ENCODE data around the gene STRN4.

Gene STRN4

GRCh38 chr19:46756544-46756888, 10.3 kb upstream of the STRN4 start:
- no peak for ATAC-seq
- peak overlapping the region in 1 of 2 donors; percentile 12 for H3K27ac Mint-ChIP-seq
- H3K9me3 Mint-ChIP-seq: no peaks in the 10 kb centered on the region
- no peak overlapping the region for H3K4me3 Mint-ChIP-seq
- no peaks in the 10 kb centered on the region for H3K27me3 Mint-ChIP-seq
- H3K4me1 Mint-ChIP-seq: peaks cover 25% of the 10 kb centered on the region
- no peak for DNase-seq

DNA sequence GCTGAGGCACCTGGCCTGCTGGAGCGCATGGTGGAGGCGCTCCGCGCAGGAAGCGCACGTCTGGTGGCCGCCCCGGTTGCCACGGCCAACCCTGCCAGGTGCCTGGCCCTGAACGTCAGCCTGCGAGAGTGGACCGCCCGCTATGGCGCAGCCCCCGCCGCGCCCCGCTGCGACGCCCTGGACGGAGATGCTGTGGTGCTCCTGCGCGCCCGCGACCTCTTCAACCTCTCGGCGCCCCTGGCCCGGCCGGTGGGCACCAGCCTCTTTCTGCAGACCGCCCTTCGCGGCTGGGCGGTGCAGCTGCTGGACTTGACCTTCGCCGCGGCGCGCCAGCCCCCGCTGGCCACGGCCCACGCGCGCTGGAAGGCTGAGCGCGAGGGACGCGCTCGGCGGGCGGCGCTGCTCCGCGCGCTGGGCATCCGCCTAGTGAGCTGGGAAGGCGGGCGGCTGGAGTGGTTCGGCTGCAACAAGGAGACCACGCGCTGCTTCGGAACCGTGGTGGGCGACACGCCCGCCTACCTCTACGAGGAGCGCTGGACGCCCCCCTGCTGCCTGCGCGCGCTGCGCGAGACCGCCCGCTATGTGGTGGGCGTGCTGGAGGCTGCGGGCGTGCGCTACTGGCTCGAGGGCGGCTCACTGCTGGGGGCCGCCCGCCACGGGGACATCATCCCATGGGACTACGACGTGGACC, 9.7 kb upstream of the STRN4 start:
- Mint-ChIP-seq H3K4me3 (no peak overlapping the region), H3K27me3 (no peaks in the 10 kb centered on the region), H3K4me1 (peaks cover 25% of the 10 kb centered on the region), H3K27ac (no peak overlapping the region), H3K9me3 (no peaks in the 10 kb centered on the region)
- DNase-seq (no peak), ATAC-seq (peak; percentile 26)

DNA sequence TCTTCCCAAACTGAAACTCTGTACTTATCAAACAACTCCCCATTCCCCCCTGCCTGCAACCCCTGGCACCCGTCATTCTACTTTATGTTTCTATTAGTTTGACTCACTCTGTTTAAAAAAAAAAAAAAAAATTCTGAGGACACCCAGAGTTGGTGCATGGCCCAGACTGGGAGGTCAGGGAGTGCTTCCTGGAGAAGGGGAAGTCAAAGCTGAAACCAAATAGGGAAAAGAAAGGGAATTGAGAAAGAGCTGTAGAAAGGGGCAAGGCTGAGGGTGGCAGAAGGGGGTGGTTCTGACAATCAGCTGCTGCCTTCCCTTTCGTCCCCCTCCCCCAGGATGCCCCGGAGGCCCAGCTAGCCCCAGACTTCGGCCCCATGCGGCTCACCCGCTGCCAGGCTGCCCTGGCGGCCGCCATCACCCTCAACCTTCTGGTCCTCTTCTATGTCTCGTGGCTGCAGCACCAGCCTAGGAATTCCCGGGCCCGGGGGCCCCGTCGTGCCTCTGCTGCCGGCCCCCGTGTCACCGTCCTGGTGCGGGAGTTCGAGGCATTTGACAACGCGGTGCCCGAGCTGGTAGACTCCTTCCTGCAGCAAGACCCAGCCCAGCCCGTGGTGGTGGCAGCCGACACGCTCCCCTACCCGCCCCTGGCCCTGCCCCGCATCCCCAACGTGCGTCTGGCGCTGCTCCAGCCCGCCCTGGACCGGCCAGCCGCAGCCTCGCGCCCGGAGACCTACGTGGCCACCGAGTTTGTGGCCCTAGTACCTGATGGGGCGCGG, 9.0 kb upstream of the STRN4 start:
- no peak for ATAC-seq
- Mint-ChIP-seq H3K4me3 (no peak overlapping the region), H3K27ac (no peak overlapping the region), H3K4me1 (peaks cover 25% of the 10 kb centered on the region), H3K27me3 (no peaks in the 10 kb centered on the region), H3K9me3 (no peaks in the 10 kb centered on the region)
- DNase-seq: no peak

- H3K9me3 Mint-ChIP-seq: no peaks in the 10 kb centered on the region
- peaks cover 28% of the 10 kb centered on the region for H3K4me1 Mint-ChIP-seq
- no peak overlapping the region for H3K4me3 Mint-ChIP-seq
- ATAC-seq (peak; percentile 86), DNase-seq (peak; percentile 64 to 71)
- no peaks in the 10 kb centered on the region for H3K27me3 Mint-ChIP-seq
- H3K27ac Mint-ChIP-seq: peak overlapping the region in 1 of 2 donors; percentile 27
Observed at GRCh38 chr19:46753420-46754155, 7.3 kb upstream of the STRN4 start.

- DNase-seq (peak; percentile 62 to 70), ATAC-seq (no peak)
- H3K27me3 Mint-ChIP-seq: no peaks in the 10 kb centered on the region
- H3K4me1 Mint-ChIP-seq: peaks cover 51% of the 10 kb centered on the region
- H3K27ac Mint-ChIP-seq: peak overlapping the region; percentile 27 to 65
- H3K4me3 Mint-ChIP-seq: peak overlapping the region in 1 of 2 donors; percentile 47
- no peaks in the 10 kb centered on the region for H3K9me3 Mint-ChIP-seq
Observed at GRCh38 chr19:46748325-46749109, 2.3 kb upstream of the STRN4 start.

GRCh38 chr19:46745521-46746280, 549 bp downstream of the STRN4 start, which contains the start of gene FKRP:
Gene FKRP (plus strand): TSS chr19:46746057. CDS start chr19:46755451, 9,394 bp downstream.
- no peaks in the 10 kb centered on the region for H3K27me3 Mint-ChIP-seq
- no peaks in the 10 kb centered on the region for H3K9me3 Mint-ChIP-seq
- peak within 1 kb of the TSS; percentile 97 to 98 for H3K27ac Mint-ChIP-seq
- peak in 1 of 2 donors; percentile 29 for DNase-seq
- peak within 1 kb of the TSS; percentile 83 to 97 for H3K4me3 Mint-ChIP-seq
- peaks cover 72% of the 10 kb centered on the region for H3K4me1 Mint-ChIP-seq
- peak; percentile 68 for ATAC-seq

GRCh38 chr19:46745030-46745429, 1.2 kb downstream of the STRN4 start:
- H3K9me3 Mint-ChIP-seq: no peaks in the 10 kb centered on the region
- H3K4me1 Mint-ChIP-seq: peaks cover 79% of the 10 kb centered on the region
- H3K4me3 Mint-ChIP-seq: peak overlapping the region; percentile 79 to 97
- peak overlapping the region; percentile 97 to 98 for H3K27ac Mint-ChIP-seq
- ATAC-seq: no peak
- H3K27me3 Mint-ChIP-seq: no peaks in the 10 kb centered on the region
- no peak for DNase-seq

DNA sequence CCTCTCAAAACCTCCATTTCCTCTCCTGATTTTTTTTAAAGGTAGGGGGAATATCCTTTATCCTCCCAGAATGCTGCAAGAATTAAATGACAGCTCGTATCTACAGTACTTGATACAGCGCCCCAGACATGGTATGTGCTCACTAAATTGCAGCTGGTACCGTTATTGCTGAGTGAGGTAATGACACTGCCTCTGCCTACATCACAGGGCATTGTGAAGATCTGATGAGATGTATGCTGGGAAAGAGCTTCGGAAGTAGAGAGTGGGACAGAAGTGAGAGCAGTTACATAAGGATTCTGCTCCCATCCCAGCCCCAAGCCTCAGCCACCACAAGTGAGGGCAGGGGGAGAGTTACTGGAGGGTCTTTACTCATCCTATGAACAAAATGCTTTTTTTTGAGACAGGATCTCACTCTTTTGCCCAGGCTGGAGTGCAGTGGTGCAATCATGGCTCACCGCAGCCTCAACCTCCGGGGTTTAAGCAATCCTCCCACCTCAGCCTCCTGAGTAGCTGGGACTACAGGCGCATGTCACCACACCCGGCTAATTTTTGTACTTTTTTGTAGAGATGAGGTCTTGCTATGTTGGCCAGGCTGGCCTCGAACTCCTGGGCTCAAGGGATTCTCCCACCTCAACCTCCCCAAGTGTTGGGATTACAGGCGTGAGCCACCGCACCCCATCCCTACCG, 2.1 kb downstream of the STRN4 start:
- H3K9me3 Mint-ChIP-seq: no peaks in the 10 kb centered on the region
- peak overlapping the region; percentile 79 to 97 for H3K4me3 Mint-ChIP-seq
- H3K27me3 Mint-ChIP-seq: no peaks in the 10 kb centered on the region
- H3K4me1 Mint-ChIP-seq: peaks cover 88% of the 10 kb centered on the region
- DNase-seq (no peak), ATAC-seq (no peak)
- peak overlapping the region; percentile 95 to 98 for H3K27ac Mint-ChIP-seq

DNA sequence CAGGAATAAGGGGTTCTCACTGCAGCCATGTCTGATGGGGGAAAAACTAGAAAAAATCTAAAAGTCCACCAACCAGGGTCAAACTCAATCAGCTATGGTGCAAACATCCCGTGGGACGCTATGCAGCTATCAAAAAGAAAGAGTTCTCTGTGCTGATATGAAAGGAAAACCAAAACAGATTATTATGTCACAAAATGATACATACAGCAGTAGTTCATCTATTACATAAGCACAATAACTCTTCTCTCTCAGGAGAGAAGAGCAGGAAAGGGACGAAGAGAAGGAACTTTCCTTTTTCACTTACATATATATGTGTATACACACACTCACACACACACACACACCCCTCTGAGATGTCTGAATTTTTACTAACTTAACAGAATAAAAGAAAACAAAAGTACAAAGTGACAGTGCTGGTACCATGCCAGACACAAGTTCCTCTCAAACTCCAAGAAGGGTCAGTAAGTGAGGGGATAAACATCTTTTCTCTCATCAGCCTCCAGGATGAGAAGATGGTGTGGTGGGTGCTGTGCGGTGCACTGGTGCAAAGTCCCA, 3.2 kb downstream of the STRN4 start:
- H3K27me3 Mint-ChIP-seq: no peaks in the 10 kb centered on the region
- DNase-seq: no peak
- peaks cover 81% of the 10 kb centered on the region for H3K4me1 Mint-ChIP-seq
- H3K9me3 Mint-ChIP-seq: no peaks in the 10 kb centered on the region
- ATAC-seq: no peak
- no peak overlapping the region for H3K4me3 Mint-ChIP-seq
- H3K27ac Mint-ChIP-seq: peak overlapping the region; percentile 42 to 58

- no peak overlapping the region for H3K4me3 Mint-ChIP-seq
- H3K4me1 Mint-ChIP-seq: peaks cover 72% of the 10 kb centered on the region
Observed at GRCh38 chr19:46741447-46741846, 4.8 kb downstream of the STRN4 start.

DNA sequence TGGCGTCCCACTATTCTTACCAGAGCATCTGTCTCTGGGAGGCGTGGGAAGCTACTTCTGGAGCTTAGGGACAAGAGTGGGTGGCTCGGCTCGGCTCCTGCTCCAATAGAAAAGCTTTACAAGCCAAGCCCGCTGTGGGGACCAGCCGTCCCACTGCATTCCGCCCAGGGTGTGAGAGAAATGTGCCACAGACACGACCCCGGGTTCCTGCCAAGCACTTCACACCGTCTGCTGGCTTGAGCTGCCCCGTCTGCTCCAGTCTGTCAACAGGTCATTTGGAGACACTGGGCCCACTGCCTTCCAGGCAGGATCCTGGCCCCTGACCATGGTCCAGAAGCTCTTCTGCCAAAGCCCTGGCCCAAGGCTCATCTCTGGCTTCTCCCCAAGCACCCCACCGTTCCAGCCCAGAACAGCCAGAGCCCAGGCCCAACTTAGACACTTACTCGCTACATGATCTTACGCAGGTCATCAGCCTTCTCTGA, 6.9 kb downstream of the STRN4 start:
- ATAC-seq (no peak), DNase-seq (no peak)
- H3K27ac Mint-ChIP-seq: peak overlapping the region; percentile 14 to 93
- H3K4me1 Mint-ChIP-seq: peaks cover 59% of the 10 kb centered on the region
- no peak overlapping the region for H3K4me3 Mint-ChIP-seq
- no peaks in the 10 kb centered on the region for H3K9me3 Mint-ChIP-seq
- H3K27me3 Mint-ChIP-seq: no peaks in the 10 kb centered on the region

More at GRCh38 chr19:46741447-46741846, 4.8 kb downstream of the STRN4 start:
- no peak for ATAC-seq
- Mint-ChIP-seq H3K27ac (no peak overlapping the region), H3K9me3 (no peaks in the 10 kb centered on the region), H3K27me3 (no peaks in the 10 kb centered on the region)
- DNase-seq: no peak

DNA sequence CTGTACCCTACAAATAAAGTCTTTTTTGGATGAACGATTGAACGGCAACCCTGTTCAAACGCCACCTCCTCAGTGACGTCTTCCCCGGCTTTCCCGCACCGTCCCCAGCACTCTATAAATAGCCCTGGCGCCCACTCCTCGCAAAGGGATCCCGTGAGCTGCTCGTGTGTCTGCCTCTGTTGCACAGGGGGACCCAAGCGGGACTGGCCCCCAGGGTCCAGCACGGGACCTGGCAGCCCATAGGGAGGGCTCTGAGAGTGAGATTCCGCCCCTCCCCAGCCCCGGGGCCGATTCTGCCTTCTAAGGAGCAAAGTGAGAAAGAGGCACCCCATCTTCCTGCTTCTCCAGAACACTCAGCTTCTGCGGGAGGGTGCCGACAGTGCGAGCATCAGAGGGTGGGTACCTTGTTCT, 8.5 kb downstream of the STRN4 start:
- no peak for DNase-seq
- ATAC-seq: no peak
- Mint-ChIP-seq H3K4me1 (peaks cover 48% of the 10 kb centered on the region), H3K27ac (peak overlapping the region in 1 of 2 donors; percentile 90), H3K4me3 (no peak overlapping the region), H3K9me3 (no peaks in the 10 kb centered on the region), H3K27me3 (no peaks in the 10 kb centered on the region)

DNA sequence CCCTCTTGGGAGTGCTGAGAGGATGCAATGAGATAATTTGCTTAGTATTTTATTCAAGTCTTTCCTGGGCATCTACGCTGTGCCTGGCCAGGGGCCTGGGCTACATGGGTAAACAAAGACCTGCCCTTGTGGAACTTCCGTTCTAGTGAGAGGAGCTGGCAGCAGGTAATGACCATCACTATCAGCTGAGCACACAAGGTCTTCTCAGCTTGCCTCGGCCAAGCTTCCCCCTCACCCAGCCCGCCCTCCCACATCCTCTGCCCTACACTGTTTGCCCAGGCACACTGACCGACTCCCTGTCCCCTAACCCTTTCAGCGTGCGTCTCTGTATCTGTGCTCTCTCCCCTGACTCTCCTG, 9.0 kb downstream of the STRN4 start:
- H3K27me3 Mint-ChIP-seq: no peaks in the 10 kb centered on the region
- peaks cover 44% of the 10 kb centered on the region for H3K4me1 Mint-ChIP-seq
- H3K4me3 Mint-ChIP-seq: no peak overlapping the region
- ATAC-seq (no peak), DNase-seq (no peak)
- H3K9me3 Mint-ChIP-seq: no peaks in the 10 kb centered on the region
- H3K27ac Mint-ChIP-seq: no peak overlapping the region
